Measurements from ENCODE around the gene FCHO1. TPM values are rescaled to one million over a fixed set of nuclear protein-coding genes. Genes with fewer than 3 reads are reported as not detected.

FCHO1 gene
- total RNA-seq, 2 donors from 2014 or later = 3.9 to 9.2 TPM

DNA sequence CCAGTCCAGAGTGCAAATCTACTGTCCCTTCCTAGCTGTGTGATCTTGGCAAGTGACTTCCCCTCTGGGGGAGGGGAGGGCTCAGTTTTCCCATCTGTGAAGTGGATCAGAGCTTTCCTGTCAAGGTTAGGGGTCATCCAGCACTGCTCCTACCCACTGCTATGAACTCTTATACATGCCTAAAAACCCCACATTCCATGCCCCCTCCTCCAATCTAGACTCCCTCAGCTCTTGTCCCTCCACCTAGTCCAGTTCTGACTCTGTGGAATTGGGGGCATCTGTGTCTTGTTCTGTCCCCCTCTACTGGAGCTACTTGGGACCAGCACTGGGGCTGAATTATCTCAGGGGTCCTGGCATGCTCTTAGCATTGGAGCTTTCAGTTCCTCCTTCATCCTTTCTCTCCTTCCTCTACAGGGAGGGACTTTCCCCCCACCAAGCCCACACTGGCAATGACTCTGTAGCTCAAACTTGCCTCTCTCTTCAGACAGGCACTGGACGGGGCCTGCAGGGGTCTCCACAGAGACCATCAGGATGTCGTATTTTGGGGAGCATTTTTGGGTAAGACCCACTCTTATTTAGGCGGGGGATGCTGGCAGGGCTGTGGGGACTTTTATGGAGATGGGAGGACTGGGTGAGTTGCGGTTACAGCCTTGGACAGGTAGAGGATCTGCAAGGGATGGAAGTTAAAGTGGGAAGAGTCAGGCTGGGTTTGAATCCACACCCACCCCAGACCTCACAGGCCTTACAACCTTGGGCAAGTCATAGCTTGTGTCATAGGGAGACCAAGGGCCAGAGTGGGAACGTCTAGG, 3.6 kb downstream of the FCHO1 start:
- intact Hi-C loops (cut with DNase I) = no loop called here
- TF ChIP-seq, protein P1, sequence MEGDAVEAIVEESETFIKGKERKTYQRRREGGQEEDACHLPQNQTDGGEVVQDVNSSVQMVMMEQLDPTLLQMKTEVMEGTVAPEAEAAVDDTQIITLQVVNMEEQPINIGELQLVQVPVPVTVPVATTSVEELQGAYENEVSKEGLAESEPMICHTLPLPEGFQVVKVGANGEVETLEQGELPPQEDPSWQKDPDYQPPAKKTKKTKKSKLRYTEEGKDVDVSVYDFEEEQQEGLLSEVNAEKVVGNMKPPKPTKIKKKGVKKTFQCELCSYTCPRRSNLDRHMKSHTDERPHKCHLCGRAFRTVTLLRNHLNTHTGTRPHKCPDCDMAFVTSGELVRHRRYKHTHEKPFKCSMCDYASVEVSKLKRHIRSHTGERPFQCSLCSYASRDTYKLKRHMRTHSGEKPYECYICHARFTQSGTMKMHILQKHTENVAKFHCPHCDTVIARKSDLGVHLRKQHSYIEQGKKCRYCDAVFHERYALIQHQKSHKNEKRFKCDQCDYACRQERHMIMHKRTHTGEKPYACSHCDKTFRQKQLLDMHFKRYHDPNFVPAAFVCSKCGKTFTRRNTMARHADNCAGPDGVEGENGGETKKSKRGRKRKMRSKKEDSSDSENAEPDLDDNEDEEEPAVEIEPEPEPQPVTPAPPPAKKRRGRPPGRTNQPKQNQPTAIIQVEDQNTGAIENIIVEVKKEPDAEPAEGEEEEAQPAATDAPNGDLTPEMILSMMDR (IDR thresholded peaks at IDR 0.05) = no peak

DNA sequence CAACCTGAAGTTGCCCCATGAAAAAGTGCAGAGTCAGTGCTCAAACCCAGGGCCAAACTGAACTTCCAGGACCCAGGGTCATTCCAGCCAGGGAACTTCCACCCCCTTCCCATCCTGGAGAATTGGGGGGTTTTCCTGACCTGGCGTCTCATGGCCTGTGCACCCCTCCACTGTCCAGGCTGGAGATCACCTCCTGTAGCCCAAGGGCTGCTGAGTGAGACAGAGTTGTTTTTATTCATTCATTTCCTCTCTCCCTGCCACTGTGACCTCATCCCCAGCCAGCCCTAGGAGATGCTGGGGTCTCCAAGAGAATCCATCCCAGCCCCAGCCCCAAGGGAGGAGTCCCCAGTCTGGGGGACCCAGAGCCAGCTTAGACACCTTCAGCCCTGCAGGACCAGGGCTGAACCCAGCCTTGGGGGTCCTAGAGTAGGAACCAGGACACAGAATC, 4.2 kb downstream of the FCHO1 start:
- Histone ChIP-seq H3K27me3 (no peaks in the 10 kb centered on the region), H3K9ac (ENCODE audit: low read depth in 2 of 2, low read length in 2 of 2) (no peak overlapping the region), H3K4me1 (no peaks in the 10 kb centered on the region), H3K36me3 (no peaks in the 10 kb centered on the region), H3K9me3 (no peaks in the 10 kb centered on the region), H3K27ac (no peak overlapping the region), H3K4me3 (no peak overlapping the region)
- intact Hi-C loops (cut with DNase I) = no loop called here
- no peak for DNase-seq
- TF ChIP-seq, protein P1 (IDR thresholded peaks at IDR 0.05) = no peak

More for the DNA sequence above, 3.6 kb downstream of the FCHO1 start:
- no peak for DNase-seq
- H3K4me1 ChIP-seq = no peaks in the 10 kb centered on the region
- no peaks in the 10 kb centered on the region for H3K27me3 ChIP-seq
- H3K4me3 ChIP-seq = no peak overlapping the region
- H3K9ac ChIP-seq (ENCODE audit: low read depth in 2 of 2, low read length in 2 of 2) = no peak overlapping the region
- no peak overlapping the region for H3K27ac ChIP-seq
- no peaks in the 10 kb centered on the region for H3K36me3 ChIP-seq
- no peaks in the 10 kb centered on the region for H3K9me3 ChIP-seq

GRCh38 chr19:17755977-17756670, 4.8 kb downstream of the FCHO1 start:
- intact Hi-C loops (cut with DNase I) = no loop called here

GRCh38 chr19:17757125-17757524, 5.8 kb downstream of the FCHO1 start:
- no peaks in the 10 kb centered on the region for H3K36me3 ChIP-seq
- TF ChIP-seq, protein P1 (IDR thresholded peaks at IDR 0.05) = no peak
- H3K9ac ChIP-seq (ENCODE audit: low read depth in 2 of 2, low read length in 2 of 2) = no peak overlapping the region
- DNase-seq = peak; percentile 74
- H3K4me1 ChIP-seq = no peaks in the 10 kb centered on the region
- H3K9me3 ChIP-seq = no peaks in the 10 kb centered on the region
- H3K27ac ChIP-seq = no peak overlapping the region
- intact Hi-C loops (cut with DNase I) = no loop called here
- no peak overlapping the region for H3K4me3 ChIP-seq
- H3K27me3 ChIP-seq = no peaks in the 10 kb centered on the region

More at GRCh38 chr19:17755977-17756670, 4.8 kb downstream of the FCHO1 start:
- Histone ChIP-seq H3K36me3 (no peaks in the 10 kb centered on the region), H3K9ac (ENCODE audit: low read depth in 2 of 2, low read length in 2 of 2) (no peak overlapping the region), H3K27ac (no peak overlapping the region), H3K4me1 (no peaks in the 10 kb centered on the region), H3K27me3 (no peaks in the 10 kb centered on the region), H3K4me3 (no peak overlapping the region), H3K9me3 (no peaks in the 10 kb centered on the region)
- TF ChIP-seq, protein P1 (IDR thresholded peaks at IDR 0.05) = no peak
- peak; percentile 42 for DNase-seq

- H3K36me3 ChIP-seq = no peaks in the 10 kb centered on the region
- intact Hi-C loops (cut with DNase I) = no loop called here
- H3K27ac ChIP-seq = no peak overlapping the region
- DNase-seq = no peak
- no peak overlapping the region for H3K4me3 ChIP-seq
- no peak overlapping the region for H3K9ac ChIP-seq (ENCODE audit: low read depth in 2 of 2, low read length in 2 of 2)
- H3K27me3 ChIP-seq = no peaks in the 10 kb centered on the region
- no peaks in the 10 kb centered on the region for H3K4me1 ChIP-seq
- TF ChIP-seq, protein P1 (IDR thresholded peaks at IDR 0.05) = no peak
- H3K9me3 ChIP-seq = no peaks in the 10 kb centered on the region
These were observed 7.2 kb downstream of the FCHO1 start for GRCh38 chr19:17758515-17758914.

Measured in colonic mucosa (tissue), 4 donors.